Measurements from ENCODE around the gene CIC.
"Not testable (repeated sequence)": the region's sequence is repeated elsewhere in the genome, so short reads cannot be mapped to it uniquely, and the experiment has no call there.

The CIC gene

GRCh38 chr19:42330241-42330711 is 61.2 kb downstream of the CIC start:
- no peak for DNase-seq (ENCODE audit: low read depth)
- TF ChIP-seq CTCF (conservative IDR thresholded peaks at IDR 0.05; ENCODE audit: control insufficient read depth, insufficient read depth, low read depth, low read length) = no peak
- no peak overlapping the region for H3K4me3 ChIP-seq (ENCODE audit: control insufficient read depth, low read depth, low read length)

- not testable (repeated sequence) for H3K4me3 ChIP-seq (ENCODE audit: control insufficient read depth, low read depth, low read length); DNase-seq (ENCODE audit: low read depth)
Measured at GRCh38 chr19:42331333-42331732, 62.3 kb downstream of the CIC start.

GRCh38 chr19:42332059-42332458 is 63.0 kb downstream of the CIC start:
- no peak for DNase-seq (ENCODE audit: low read depth)
- H3K4me3 ChIP-seq (ENCODE audit: control insufficient read depth, low read depth, low read length) = no peak overlapping the region
- TF ChIP-seq CTCF (conservative IDR thresholded peaks at IDR 0.05; ENCODE audit: control insufficient read depth, insufficient read depth, low read depth, low read length) = no peak

GRCh38 chr19:42333018-42333417 is 64.0 kb downstream of the CIC start:
- H3K4me3 ChIP-seq (ENCODE audit: control insufficient read depth, low read depth, low read length) = no peak overlapping the region
- DNase-seq (ENCODE audit: low read depth) = no peak
- no peak for TF ChIP-seq CTCF (conservative IDR thresholded peaks at IDR 0.05; ENCODE audit: control insufficient read depth, insufficient read depth, low read depth, low read length)

GRCh38 chr19:42333975-42334696 is 65.1 kb downstream of the CIC start:
- DNase-seq (ENCODE audit: low read depth) = no peak
- no peak for TF ChIP-seq CTCF (conservative IDR thresholded peaks at IDR 0.05; ENCODE audit: control insufficient read depth, insufficient read depth, low read depth, low read length)
- no peak overlapping the region for H3K4me3 ChIP-seq (ENCODE audit: control insufficient read depth, low read depth, low read length)

- no peak overlapping the region for H3K4me3 ChIP-seq (ENCODE audit: control insufficient read depth, low read depth, low read length)
- DNase-seq (ENCODE audit: low read depth) = no peak
- no peak for TF ChIP-seq CTCF (conservative IDR thresholded peaks at IDR 0.05; ENCODE audit: control insufficient read depth, insufficient read depth, low read depth, low read length)
Measured at GRCh38 chr19:42334697-42335373, 65.8 kb downstream of the CIC start.

- no peak overlapping the region for H3K4me3 ChIP-seq (ENCODE audit: control insufficient read depth, low read depth, low read length)
- no peak for TF ChIP-seq CTCF (conservative IDR thresholded peaks at IDR 0.05; ENCODE audit: control insufficient read depth, insufficient read depth, low read depth, low read length)
Measured at GRCh38 chr19:42335374-42335936, 66.4 kb downstream of the CIC start.

More at GRCh38 chr19:42335374-42335936, 66.4 kb downstream of the CIC start:
- DNase-seq (ENCODE audit: low read depth) = no peak

Measured in fibroblast of mammary gland (primary cell).